Neutrophil (primary cell): Measurements from ENCODE around the gene GALNT9.

Experiments used
- H3K27ac ChIP-seq: fragments of 200-600 bp; sonication (generic); 2 replicates; pipeline ENCODE4 v1.5.1; 2016; ENCODE audit warnings: mild to moderate bottlenecking, moderate library complexity
- H3K27me3 ChIP-seq: fragments of 200-600 bp; sonication (generic); 2 replicates; pipeline ENCODE4 v1.6.0; 2016; ENCODE audit warnings: mild to moderate bottlenecking
- H3K36me3 ChIP-seq: fragments of 200-600 bp; sonication (generic); 2 replicates; pipeline ENCODE4 v1.5.1; 2017
- H3K4me1 ChIP-seq, 2 experiments: fragments of 200-600 bp in 1 of 2; sonication (generic) in 1 of 2; 1 replicate in 1 of 2; 2 replicates in 1 of 2; pipeline versions ENCODE4 v1.5.1 to v1.6.1; 2013 to 2016; ENCODE audit warnings: low read depth in 1 of 2, low read length in 1 of 2, mild to moderate bottlenecking in 1 of 2, moderate library complexity in 1 of 2; ENCODE audit not compliant: control insufficient read depth in 1 of 2, insufficient read depth in 1 of 2
- H3K4me3 ChIP-seq, 2 experiments: fragments of 200-600 bp in 1 of 2; sonication (generic) in 1 of 2; 1 replicate in 1 of 2; 2 replicates in 1 of 2; pipeline ENCODE4 v1.5.1; 2013 to 2016; ENCODE audit warnings: low read depth in 1 of 2, low read length in 1 of 2, mild to moderate bottlenecking in 1 of 2, moderate library complexity in 1 of 2
- H3K9me3 ChIP-seq: fragments of 200-600 bp; sonication (generic); 2 replicates; pipeline ENCODE4 v1.5.1; 2016
- TF ChIP-seq, protein P1 (sequence below): fragments of 200-600 bp; sonication (generic); IDR thresholded peaks from 2 replicates; pipeline ENCODE4 v1.5.1; 2016; ENCODE audit warnings: antibody characterized with exemption

Gene GALNT9

GRCh38 chr12:132174839-132175490 is 154.4 kb downstream of the GALNT9 start:
- TF ChIP-seq, protein P1, sequence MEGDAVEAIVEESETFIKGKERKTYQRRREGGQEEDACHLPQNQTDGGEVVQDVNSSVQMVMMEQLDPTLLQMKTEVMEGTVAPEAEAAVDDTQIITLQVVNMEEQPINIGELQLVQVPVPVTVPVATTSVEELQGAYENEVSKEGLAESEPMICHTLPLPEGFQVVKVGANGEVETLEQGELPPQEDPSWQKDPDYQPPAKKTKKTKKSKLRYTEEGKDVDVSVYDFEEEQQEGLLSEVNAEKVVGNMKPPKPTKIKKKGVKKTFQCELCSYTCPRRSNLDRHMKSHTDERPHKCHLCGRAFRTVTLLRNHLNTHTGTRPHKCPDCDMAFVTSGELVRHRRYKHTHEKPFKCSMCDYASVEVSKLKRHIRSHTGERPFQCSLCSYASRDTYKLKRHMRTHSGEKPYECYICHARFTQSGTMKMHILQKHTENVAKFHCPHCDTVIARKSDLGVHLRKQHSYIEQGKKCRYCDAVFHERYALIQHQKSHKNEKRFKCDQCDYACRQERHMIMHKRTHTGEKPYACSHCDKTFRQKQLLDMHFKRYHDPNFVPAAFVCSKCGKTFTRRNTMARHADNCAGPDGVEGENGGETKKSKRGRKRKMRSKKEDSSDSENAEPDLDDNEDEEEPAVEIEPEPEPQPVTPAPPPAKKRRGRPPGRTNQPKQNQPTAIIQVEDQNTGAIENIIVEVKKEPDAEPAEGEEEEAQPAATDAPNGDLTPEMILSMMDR, result no peak
- Histone ChIP-seq H3K4me1 (peaks cover 0 to 12% of the 10 kb centered on the region in 2 experiments), H3K27me3 (peaks cover 69% of the 10 kb centered on the region), H3K36me3 (no peaks in the 10 kb centered on the region), H3K4me3 (no peak overlapping the region), H3K9me3 (no peaks in the 10 kb centered on the region), H3K27ac (no peak overlapping the region)

DNA sequence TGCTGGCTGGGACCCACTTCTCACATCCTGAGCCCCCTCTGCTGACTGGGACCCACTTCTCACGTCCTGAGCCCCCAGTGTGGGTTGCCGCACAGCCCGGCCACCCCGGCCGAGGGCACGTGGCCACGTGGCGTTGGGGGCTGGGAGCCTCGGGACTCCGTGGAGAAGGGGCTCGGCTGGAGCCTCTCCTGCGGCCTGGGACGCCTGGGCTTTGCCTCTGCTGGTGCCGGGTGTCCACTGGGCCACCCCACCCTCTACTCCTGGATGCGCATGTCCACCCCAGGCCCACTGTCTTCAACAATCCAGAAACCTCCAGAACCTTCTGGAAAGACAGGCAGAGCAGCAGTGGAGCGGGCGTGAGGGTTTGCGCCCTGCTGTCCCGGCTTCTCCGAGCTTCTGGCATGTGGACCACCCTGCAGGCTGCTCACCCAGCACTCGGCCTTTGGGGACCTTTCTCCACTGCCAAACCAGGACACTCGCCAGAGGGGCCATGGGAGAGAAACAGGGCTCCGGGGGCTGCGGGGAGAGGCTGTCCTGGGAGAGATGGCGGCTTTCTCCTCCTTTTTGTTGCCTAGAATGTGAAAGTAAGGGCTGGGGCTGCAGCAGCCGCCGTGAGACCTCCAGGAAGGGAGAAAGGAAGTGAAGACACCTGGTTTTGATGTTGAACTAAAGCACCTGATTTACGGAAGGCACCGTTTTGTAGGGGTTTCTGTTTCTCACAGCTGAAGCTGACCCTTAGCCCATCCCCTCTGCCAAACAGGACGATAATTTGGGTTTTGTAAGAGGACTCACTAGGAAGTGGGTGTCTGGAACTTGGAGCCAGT is 155.2 kb downstream of the GALNT9 start:
- TF ChIP-seq, protein P1, result no peak
- H3K27me3 ChIP-seq, result peaks cover 71% of the 10 kb centered on the region
- H3K27ac ChIP-seq, result no peak overlapping the region
- peaks cover 0 to 12% of the 10 kb centered on the region in 2 experiments for H3K4me1 ChIP-seq
- H3K9me3 ChIP-seq, result no peaks in the 10 kb centered on the region
- H3K4me3 ChIP-seq, result no peak overlapping the region
- no peaks in the 10 kb centered on the region for H3K36me3 ChIP-seq

DNA sequence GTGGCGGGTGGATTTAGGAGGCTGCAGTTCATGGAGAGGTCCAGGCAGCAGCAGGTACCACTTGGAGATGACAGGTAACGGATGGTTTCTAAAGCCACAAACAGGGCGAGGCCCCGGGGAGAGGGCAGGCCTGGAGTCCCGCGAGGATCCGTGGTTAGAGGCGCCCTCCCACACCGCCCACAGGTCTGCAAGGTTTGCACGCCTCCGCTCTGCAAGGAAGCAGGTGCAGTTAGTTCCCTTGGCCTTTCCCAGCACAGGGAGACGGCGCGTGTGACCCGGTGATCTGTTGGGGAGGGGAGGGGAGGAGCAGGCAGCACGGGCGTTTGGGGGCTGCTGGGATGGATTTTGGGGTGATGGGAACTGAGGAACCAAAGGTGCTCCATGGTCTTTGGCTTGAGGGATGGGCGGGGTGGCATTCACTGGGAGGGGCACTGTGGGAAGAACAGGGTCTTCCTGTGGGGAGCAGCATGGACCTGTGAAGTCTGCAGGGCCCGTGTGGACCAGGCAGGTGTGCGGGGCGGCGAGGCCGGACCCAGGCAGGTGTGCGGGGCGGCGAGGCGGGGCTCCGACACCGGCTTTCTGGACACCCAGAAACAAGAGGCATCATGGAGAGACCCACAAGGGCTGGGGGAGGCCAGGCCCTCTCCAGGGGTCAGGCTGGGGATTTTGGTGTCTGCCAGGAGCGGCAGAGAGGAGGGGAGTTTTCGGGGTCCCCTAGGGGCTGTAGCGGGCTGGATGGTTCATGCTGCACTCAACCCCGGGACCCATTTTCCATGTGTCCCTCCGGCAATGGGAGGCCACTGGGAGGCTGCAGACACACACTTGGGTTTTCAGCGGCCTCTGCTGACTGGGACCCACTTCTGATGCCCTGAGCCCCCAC is 156.0 kb downstream of the GALNT9 start:
- Histone ChIP-seq H3K27ac (no peak overlapping the region), H3K9me3 (no peaks in the 10 kb centered on the region), H3K27me3 (peaks cover 68% of the 10 kb centered on the region), H3K4me3 (no peak overlapping the region), H3K36me3 (no peaks in the 10 kb centered on the region), H3K4me1 (peaks cover 0 to 6% of the 10 kb centered on the region in 2 experiments)
- TF ChIP-seq, protein P1, result no peak

DNA sequence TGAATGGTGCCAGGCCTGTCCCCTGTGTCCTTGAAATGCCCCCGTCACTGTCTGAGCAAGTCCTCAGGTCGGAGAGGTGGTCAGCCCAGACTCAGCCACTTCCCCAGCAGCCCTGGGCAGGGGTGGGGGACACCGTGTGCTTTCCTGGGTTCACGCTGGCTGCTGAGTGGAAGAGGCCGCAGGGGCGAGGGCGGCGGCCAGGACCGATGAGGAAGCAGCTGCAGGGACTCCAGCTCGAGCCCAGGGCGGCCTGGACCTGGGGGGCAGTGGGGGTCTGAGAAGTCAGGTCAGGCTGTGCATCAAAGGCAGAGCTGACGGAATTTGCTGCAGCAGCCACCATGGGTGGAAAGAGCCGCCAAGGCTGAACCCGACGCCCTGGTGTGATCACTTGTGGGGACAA is 156.8 kb downstream of the GALNT9 start:
- Histone ChIP-seq H3K27me3 (peaks cover 67% of the 10 kb centered on the region), H3K9me3 (no peaks in the 10 kb centered on the region), H3K4me3 (no peak overlapping the region), H3K4me1 (no peaks in the 10 kb centered on the region), H3K36me3 (no peaks in the 10 kb centered on the region), H3K27ac (no peak overlapping the region)
- TF ChIP-seq, protein P1, result no peak

- TF ChIP-seq, protein P1, result no peak
- Histone ChIP-seq H3K4me3 (no peak overlapping the region), H3K36me3 (no peaks in the 10 kb centered on the region), H3K27me3 (peaks cover 72% of the 10 kb centered on the region), H3K27ac (no peak overlapping the region), H3K9me3 (no peaks in the 10 kb centered on the region), H3K4me1 (no peaks in the 10 kb centered on the region)
These were observed 157.3 kb downstream of the GALNT9 start for GRCh38 chr12:132171968-132172521.
